CD4-positive, alpha-beta memory T cell (primary cell): ENCODE data around the gene REST. TPM values are rescaled to one million over a fixed set of nuclear protein-coding genes. Genes with fewer than 3 reads are reported as not detected.

Experiments
- CTCF ChIA-PET: fragments of 350-600 bp; sonication (Branson Sonifier 250); formaldehyde crosslinking; loops from one replicate; lab custom pipeline; 2021; ENCODE audit warnings: inconsistent platforms; ENCODE audit not compliant: partially characterized antibody; lab: Charles Lee
- POLR2A ChIA-PET: fragments of 350-600 bp; sonication (Branson Sonifier 250); formaldehyde crosslinking; loops from one replicate; lab custom pipeline; 2021; ENCODE audit not compliant: partially characterized antibody; lab: Charles Lee
- DNase-seq, 5 donors: peaks; one replicate each; pipeline versions ENCODE4 v3.0.0 to v3.0.0-alpha.2; 2020 to 2022; ENCODE audit warnings: mixed read lengths in 1 of 5
- H3K27ac ChIP-seq: one replicate; pipeline ENCODE4 v1.7.0; 2013; ENCODE audit warnings: low read depth, low read length
- H3K27me3 ChIP-seq: 2 replicates; pipeline ENCODE4 v1.7.0; 2013; ENCODE audit warnings: mild to moderate bottlenecking, low read length, moderate library complexity; ENCODE audit not compliant: insufficient read depth
- H3K36me3 ChIP-seq: 2 replicates; pipeline ENCODE4 v1.7.0; 2013; ENCODE audit warnings: mild to moderate bottlenecking, low read length, moderate library complexity; ENCODE audit not compliant: insufficient read depth
- H3K4me1 ChIP-seq: 2 replicates; pipeline ENCODE4 v1.7.0; 2013; ENCODE audit warnings: mild to moderate bottlenecking, low read length, moderate library complexity; ENCODE audit not compliant: insufficient read depth
- H3K4me3 ChIP-seq, 2 donors: one replicate each; pipeline ENCODE4 v1.7.0; 2013; ENCODE audit warnings: low read length in 2 of 2, mild to moderate bottlenecking in 1 of 2
- H3K9me3 ChIP-seq, 2 donors: one replicate each; pipeline ENCODE4 v1.7.0; 2013; ENCODE audit warnings: low read length in 2 of 2, control low read depth in 1 of 2; ENCODE audit not compliant: control insufficient read depth in 1 of 2
- H3K27ac Mint-ChIP-seq, 7 donors: one replicate each; pipeline ENCODE4 v1.8.0; 2020 to 2021; ENCODE audit warnings: mixed read lengths in 7 of 7, mild to moderate bottlenecking in 6 of 7, inconsistent platforms in 3 of 7, moderate library complexity in 3 of 7
- H3K27me3 Mint-ChIP-seq, 2 donors: one replicate each; pipeline ENCODE4 v1.8.0; 2020 to 2021; ENCODE audit warnings: mixed read lengths in 2 of 2
- H3K36me3 Mint-ChIP-seq, 2 donors: one replicate each; pipeline ENCODE4 v1.8.0; 2020 to 2021; ENCODE audit warnings: mixed read lengths in 2 of 2, inconsistent platforms in 1 of 2, mild to moderate bottlenecking in 1 of 2
- H3K4me1 Mint-ChIP-seq, 4 donors: one replicate each; pipeline ENCODE4 v1.8.0; 2020 to 2021; ENCODE audit warnings: mixed read lengths in 4 of 4, mild to moderate bottlenecking in 1 of 4
- H3K4me3 Mint-ChIP-seq, 8 donors: one replicate each; pipeline ENCODE4 v1.8.0; 2020 to 2021; ENCODE audit warnings: mixed read lengths in 8 of 8, mild to moderate bottlenecking in 7 of 8, moderate library complexity in 6 of 8, inconsistent platforms in 3 of 8
- H3K9me3 Mint-ChIP-seq, 8 donors: one replicate each; pipeline ENCODE4 v1.8.0; 2020 to 2021; ENCODE audit warnings: mixed read lengths in 8 of 8, mild to moderate bottlenecking in 5 of 8, inconsistent platforms in 3 of 8, moderate library complexity in 1 of 8
- intact Hi-C: fragments of 100-400 bp; cut with micrococcal nuclease; formaldehyde crosslinking; loops from one replicate; pipeline ENCODE4 v1.15.1; 2023
- polyA plus RNA-seq, 2 donors: library from polyadenylated mRNA; unstranded; fragments of 300-500 nt; fragmentation: Illumina TruSeq; gene quantifications; one replicate each; pipeline ENCODE4 v1.2.3, GENCODE V29; 2021
- total RNA-seq, 2 experiments: library from RNA; stranded (reverse); gene quantifications; one replicate each; pipeline ENCODE4 v1.2.3, GENCODE V29; 2021

Gene REST
- total and polyA plus RNA-seq, 4 experiments from 2014 or later: 77.3 to 178 (median 125) TPM

DNA sequence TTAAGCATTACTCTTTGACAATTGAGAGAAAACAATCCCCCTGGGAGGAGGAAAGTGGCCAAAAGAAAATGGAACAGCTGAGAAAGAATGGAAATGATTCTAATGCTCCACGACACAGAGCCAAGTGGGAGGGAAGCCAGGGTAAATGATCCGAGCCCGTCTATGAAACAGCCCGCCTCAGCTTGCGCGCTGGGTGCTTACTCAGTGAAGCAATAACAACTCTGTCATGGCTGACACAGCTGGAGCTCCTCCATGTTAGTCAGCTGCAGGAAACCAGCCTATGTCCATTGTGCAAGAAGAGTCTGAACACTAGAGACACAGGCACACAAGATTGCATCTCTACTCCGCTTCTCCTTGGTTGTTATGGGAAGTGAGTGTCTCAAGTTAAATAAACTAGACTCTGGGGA is 50.4 kb downstream of the REST start:
- H3K4me3 Mint-ChIP-seq: no peak overlapping the region
- H3K27me3 Mint-ChIP-seq: no peaks in the 10 kb centered on the region
- no peaks in the 10 kb centered on the region for H3K27me3 ChIP-seq
- H3K36me3 ChIP-seq: peaks cover 9% of the 10 kb centered on the region
- no peak overlapping the region for H3K4me3 ChIP-seq
- ChIA-PET POLR2A (no interaction called here), CTCF (no interaction called here)
- no peaks in the 10 kb centered on the region for H3K9me3 Mint-ChIP-seq
- DNase-seq: no peak
- peak overlapping the region in 1 of 7 donors; percentile 10 for H3K27ac Mint-ChIP-seq
- no peaks in the 10 kb centered on the region for H3K4me1 Mint-ChIP-seq
- H3K4me1 ChIP-seq: no peaks in the 10 kb centered on the region
- intact Hi-C loops: loop anchor here (1.0 kb wide), 1 partner anchor 49 kb away; no protein-coding TSS in a partner anchor
- peaks cover 6 to 14% of the 10 kb centered on the region in 2 donors for H3K36me3 Mint-ChIP-seq
- H3K9me3 ChIP-seq: no peaks in the 10 kb centered on the region
- no peak overlapping the region for H3K27ac ChIP-seq

DNA sequence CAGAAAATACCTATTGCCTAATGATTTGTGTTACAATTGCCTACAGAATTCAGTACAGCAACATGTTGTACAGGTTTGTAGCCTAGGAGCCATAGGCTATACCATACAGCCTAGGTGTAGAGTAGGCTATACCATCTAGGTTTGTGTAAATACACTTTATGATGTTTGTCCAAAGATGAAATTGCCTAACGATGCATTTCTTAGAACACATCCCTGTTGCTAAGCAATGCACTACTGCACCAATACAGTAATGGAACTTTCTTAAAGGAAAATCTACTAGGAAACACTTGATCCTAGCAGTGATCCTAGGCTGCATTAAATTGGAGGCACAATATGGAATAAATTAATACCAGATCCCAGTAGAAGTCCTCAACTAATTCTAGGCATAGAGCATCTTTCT is 51.4 kb downstream of the REST start:
- no peak overlapping the region for H3K4me3 Mint-ChIP-seq
- DNase-seq: no peak
- no peak overlapping the region for H3K27ac Mint-ChIP-seq
- ChIA-PET CTCF (interaction anchor here (1.9 to 3.6 kb wide), 3 partner anchors 11 to 21 kb away, joined by 6 to 24 read pairs (median 8); partner anchors contain the start of genes NOA1 and POLR2B), POLR2A (no interaction called here)
- Histone ChIP-seq H3K4me1 (no peaks in the 10 kb centered on the region), H3K36me3 (peaks cover 16% of the 10 kb centered on the region), H3K9me3 (no peaks in the 10 kb centered on the region), H3K4me3 (no peak overlapping the region), H3K27ac (no peak overlapping the region), H3K27me3 (no peaks in the 10 kb centered on the region)
- H3K9me3 Mint-ChIP-seq: no peaks in the 10 kb centered on the region
- H3K4me1 Mint-ChIP-seq: no peaks in the 10 kb centered on the region
- H3K36me3 Mint-ChIP-seq: peaks cover 6 to 18% of the 10 kb centered on the region in 2 donors
- no peaks in the 10 kb centered on the region for H3K27me3 Mint-ChIP-seq
- intact Hi-C loops: no loop called here

DNA sequence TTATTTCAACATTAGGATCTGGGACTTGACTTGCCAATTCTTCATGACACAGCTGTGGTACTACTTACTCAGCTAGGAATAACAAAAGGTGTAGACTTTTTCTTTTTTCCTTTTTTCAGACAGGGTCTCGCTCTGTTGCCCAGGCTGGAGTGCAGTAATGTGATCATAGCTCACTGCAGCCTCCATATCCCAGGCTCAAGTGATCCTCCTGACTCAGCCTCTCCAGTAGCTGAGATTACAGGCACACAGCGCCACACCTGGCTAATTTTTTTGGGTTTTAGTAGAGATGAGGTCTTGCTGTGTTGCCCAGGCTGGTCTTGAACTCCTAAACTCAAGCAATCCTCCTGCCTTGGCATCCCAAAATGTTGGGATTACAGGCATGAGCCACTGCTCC is 53.4 kb downstream of the REST start:
- Mint-ChIP-seq H3K27me3 (no peaks in the 10 kb centered on the region), H3K9me3 (no peaks in the 10 kb centered on the region), H3K36me3 (peaks cover 21 to 33% of the 10 kb centered on the region in 2 donors), H3K4me3 (no peak overlapping the region), H3K4me1 (peaks cover 0 to 2% (median 0%) of the 10 kb centered on the region in 4 donors), H3K27ac (no peak overlapping the region)
- Histone ChIP-seq H3K27ac (no peak overlapping the region), H3K9me3 (no peaks in the 10 kb centered on the region), H3K27me3 (no peaks in the 10 kb centered on the region), H3K4me3 (no peak overlapping the region), H3K36me3 (peaks cover 32% of the 10 kb centered on the region), H3K4me1 (no peaks in the 10 kb centered on the region)
- intact Hi-C loops: no loop called here
- DNase-seq: no peak
- ChIA-PET POLR2A (interaction anchor here (0.8 to 1.3 kb wide), 2 partner anchors 43 to 52 kb away, joined by 3 read pairs; no protein-coding TSS in a partner anchor), CTCF (interaction anchor here (0.8 to 3.6 kb wide), 5 partner anchors 13 to 43 kb away, joined by 3 to 24 read pairs (median 6); partner anchors contain the start of genes NOA1 and POLR2B)

DNA sequence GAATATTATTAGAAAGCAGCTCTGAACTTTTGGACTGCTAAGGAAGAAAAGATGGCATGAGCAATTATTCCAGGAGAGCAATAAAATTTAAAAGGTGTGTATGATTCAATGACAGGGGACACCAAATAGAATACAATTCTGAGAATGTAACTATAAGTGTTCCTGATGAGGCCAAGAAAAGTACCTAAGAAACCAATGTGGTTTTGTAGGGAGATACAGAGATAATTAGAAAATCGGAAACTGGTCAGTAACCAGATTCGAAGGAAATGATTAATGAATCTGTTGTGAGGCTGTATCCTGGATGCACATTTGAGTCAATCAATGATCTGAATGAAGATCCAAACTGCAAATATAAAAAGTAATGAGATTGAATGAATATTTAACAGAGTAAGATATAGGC is 63.7 kb downstream of the REST start:
- Mint-ChIP-seq H3K27me3 (no peaks in the 10 kb centered on the region), H3K4me3 (no peak overlapping the region), H3K27ac (peak overlapping the region in 1 of 7 donors; percentile 17), H3K9me3 (peaks cover 0 to 9% (median 0%) of the 10 kb centered on the region in 8 donors), H3K4me1 (peaks cover 16 to 40% (median 27%) of the 10 kb centered on the region in 4 donors), H3K36me3 (peaks cover 46 to 68% of the 10 kb centered on the region in 2 donors)
- peaks cover 25% of the 10 kb centered on the region for H3K4me1 ChIP-seq
- peaks cover 33% of the 10 kb centered on the region for H3K36me3 ChIP-seq
- ChIA-PET CTCF (no interaction called here), POLR2A (no interaction called here)
- H3K9me3 ChIP-seq: no peaks in the 10 kb centered on the region
- intact Hi-C loops: no loop called here
- DNase-seq: no peak
- H3K27ac ChIP-seq: no peak overlapping the region
- no peak overlapping the region for H3K4me3 ChIP-seq
- no peaks in the 10 kb centered on the region for H3K27me3 ChIP-seq

DNA sequence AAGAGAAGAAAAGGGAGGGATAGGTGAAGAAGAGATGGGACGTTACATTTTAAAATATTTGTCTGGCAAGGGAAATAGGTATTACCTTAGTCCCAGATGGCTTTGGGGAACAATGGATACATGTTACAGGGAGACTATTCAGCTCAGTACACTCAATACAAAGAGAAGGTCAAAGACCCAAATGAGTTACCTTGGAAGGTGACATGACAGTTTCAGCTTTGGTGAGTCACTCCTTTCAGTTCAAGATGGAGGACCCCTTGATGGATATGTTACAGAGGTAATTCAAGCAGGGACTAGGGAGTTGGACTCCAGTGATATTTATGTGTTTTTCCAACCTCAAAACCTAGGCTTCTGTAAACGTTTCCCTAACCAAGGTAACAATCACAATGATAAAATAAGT is 64.7 kb downstream of the REST start:
- Histone ChIP-seq H3K36me3 (peaks cover 30% of the 10 kb centered on the region), H3K4me3 (no peak overlapping the region), H3K9me3 (no peaks in the 10 kb centered on the region), H3K27me3 (no peaks in the 10 kb centered on the region), H3K27ac (no peak overlapping the region), H3K4me1 (peaks cover 28% of the 10 kb centered on the region)
- peaks cover 39 to 62% of the 10 kb centered on the region in 2 donors for H3K36me3 Mint-ChIP-seq
- no peak overlapping the region for H3K4me3 Mint-ChIP-seq
- DNase-seq: no peak
- peaks cover 0 to 9% (median 0%) of the 10 kb centered on the region in 8 donors for H3K9me3 Mint-ChIP-seq
- CTCF ChIA-PET: no interaction called here
- H3K4me1 Mint-ChIP-seq: peaks cover 16 to 43% (median 30%) of the 10 kb centered on the region in 4 donors
- intact Hi-C loops: no loop called here
- H3K27ac Mint-ChIP-seq: peak overlapping the region in 4 of 7 donors; percentile 17 to 91 (median 34)
- POLR2A ChIA-PET: no interaction called here
- H3K27me3 Mint-ChIP-seq: no peaks in the 10 kb centered on the region

DNA sequence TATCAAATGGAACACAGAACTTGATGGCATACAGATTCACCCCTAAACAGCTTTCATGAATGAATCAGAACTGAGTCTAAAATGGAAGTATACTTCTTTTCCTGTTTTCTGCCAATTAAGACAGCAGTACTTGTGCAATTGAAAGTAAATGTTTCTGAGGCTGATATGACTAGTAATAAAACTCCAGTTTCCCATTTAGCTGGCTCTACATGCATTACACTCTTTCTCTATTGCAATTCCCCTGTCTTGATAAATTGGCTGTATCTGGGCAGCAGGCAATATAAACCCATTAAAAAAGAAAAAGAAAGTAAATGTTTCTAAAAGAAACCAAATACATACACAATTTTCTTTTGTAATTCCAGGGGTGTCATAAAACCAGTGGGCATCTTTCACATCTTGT is 65.1 kb downstream of the REST start:
- Mint-ChIP-seq H3K27ac (peak overlapping the region in 1 of 7 donors; percentile 52), H3K27me3 (no peaks in the 10 kb centered on the region), H3K4me3 (no peak overlapping the region), H3K36me3 (peaks cover 38 to 63% of the 10 kb centered on the region in 2 donors), H3K9me3 (peaks cover 0 to 9% (median 0%) of the 10 kb centered on the region in 8 donors), H3K4me1 (peaks cover 16 to 47% (median 30%) of the 10 kb centered on the region in 4 donors)
- CTCF ChIA-PET: no interaction called here
- Histone ChIP-seq H3K27me3 (no peaks in the 10 kb centered on the region), H3K9me3 (no peaks in the 10 kb centered on the region), H3K36me3 (peaks cover 30% of the 10 kb centered on the region), H3K4me1 (peaks cover 28% of the 10 kb centered on the region), H3K4me3 (no peak overlapping the region), H3K27ac (no peak overlapping the region)
- DNase-seq: no peak
- POLR2A ChIA-PET: no interaction called here
- intact Hi-C loops: no loop called here

DNA sequence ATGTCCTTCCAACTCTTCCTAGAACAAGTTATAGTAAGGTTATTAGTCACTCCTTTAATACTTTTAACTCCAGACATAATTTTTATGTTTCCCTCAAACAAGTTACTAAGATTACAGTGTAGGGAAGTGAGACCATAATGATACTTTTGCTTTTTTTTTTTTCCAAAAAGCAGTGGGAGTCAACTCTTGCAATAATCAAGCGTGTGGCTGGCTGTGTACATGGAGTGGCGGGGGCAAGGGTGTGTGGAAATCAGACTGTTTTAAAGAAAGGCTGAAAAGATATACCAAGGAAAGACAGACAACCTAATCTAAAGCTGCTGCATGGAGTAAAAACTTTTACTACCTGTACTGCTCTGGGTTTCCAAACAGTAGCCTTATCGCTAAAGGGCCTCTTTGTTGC is 65.6 kb downstream of the REST start:
- Mint-ChIP-seq H3K4me3 (no peak overlapping the region), H3K9me3 (peaks cover 0 to 9% (median 0%) of the 10 kb centered on the region in 8 donors), H3K27ac (peak overlapping the region in 1 of 7 donors; percentile 52), H3K27me3 (no peaks in the 10 kb centered on the region), H3K4me1 (peaks cover 16 to 51% (median 30%) of the 10 kb centered on the region in 4 donors), H3K36me3 (peaks cover 38 to 59% of the 10 kb centered on the region in 2 donors)
- intact Hi-C loops: no loop called here
- no peaks in the 10 kb centered on the region for H3K9me3 ChIP-seq
- ChIA-PET CTCF (no interaction called here), POLR2A (interaction anchor here (1.0 kb wide), 1 partner anchor 137 kb away, joined by 3 read pairs; no protein-coding TSS in a partner anchor)
- no peak for DNase-seq
- H3K27ac ChIP-seq: no peak overlapping the region
- peaks cover 28% of the 10 kb centered on the region for H3K4me1 ChIP-seq
- no peak overlapping the region for H3K4me3 ChIP-seq
- no peaks in the 10 kb centered on the region for H3K27me3 ChIP-seq
- peaks cover 30% of the 10 kb centered on the region for H3K36me3 ChIP-seq
